LNCaP clone FGC (cell line): ENCODE results near the gene GRIK4.

Experiments
- DNase-seq: peaks from one replicate; pipeline ENCODE4 v3.0.0-alpha.2; 2011; ENCODE audit warnings: low read depth
- H3K4me3 ChIP-seq: 2 replicates; pipeline ENCODE4 v1.5.1; 2011; ENCODE audit warnings: mild to moderate bottlenecking, low read depth, low read length, control low read depth
- TF ChIP-seq, protein P1 (sequence below): IDR thresholded peaks from 2 replicates; pipeline ENCODE4 v1.5.1; 2012; ENCODE audit warnings: mild to moderate bottlenecking; ENCODE audit not compliant: control insufficient read depth, insufficient read depth; ENCODE audit errors: extremely low read depth

The GRIK4 gene

DNA sequence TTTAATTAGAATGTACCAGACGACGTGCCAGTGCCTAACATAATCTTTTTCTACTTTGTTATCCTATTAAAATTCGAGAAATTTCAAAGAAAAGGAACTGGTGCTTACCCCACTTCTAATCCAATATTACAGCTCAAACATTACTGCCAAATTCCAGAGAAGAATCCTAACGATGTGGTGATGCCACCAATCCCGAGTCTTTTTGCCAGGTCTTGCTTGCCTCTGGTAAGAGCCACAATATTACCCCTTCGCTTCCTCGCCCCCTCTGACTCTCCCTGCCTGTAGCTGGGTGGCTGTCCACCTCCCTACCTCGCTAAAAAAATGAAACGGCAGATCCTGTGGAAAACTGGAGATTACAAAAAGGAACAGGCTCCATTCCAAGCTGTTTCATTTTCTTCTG is 462.9 kb downstream of the GRIK4 start:
- no peak overlapping the region for H3K4me3 ChIP-seq
- DNase-seq, result no peak
- TF ChIP-seq, protein P1, sequence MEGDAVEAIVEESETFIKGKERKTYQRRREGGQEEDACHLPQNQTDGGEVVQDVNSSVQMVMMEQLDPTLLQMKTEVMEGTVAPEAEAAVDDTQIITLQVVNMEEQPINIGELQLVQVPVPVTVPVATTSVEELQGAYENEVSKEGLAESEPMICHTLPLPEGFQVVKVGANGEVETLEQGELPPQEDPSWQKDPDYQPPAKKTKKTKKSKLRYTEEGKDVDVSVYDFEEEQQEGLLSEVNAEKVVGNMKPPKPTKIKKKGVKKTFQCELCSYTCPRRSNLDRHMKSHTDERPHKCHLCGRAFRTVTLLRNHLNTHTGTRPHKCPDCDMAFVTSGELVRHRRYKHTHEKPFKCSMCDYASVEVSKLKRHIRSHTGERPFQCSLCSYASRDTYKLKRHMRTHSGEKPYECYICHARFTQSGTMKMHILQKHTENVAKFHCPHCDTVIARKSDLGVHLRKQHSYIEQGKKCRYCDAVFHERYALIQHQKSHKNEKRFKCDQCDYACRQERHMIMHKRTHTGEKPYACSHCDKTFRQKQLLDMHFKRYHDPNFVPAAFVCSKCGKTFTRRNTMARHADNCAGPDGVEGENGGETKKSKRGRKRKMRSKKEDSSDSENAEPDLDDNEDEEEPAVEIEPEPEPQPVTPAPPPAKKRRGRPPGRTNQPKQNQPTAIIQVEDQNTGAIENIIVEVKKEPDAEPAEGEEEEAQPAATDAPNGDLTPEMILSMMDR, result no peak

GRCh38 chr11:120974965-120975364 is 463.4 kb downstream of the GRIK4 start:
- TF ChIP-seq, protein P1, result no peak
- DNase-seq, result no peak
- H3K4me3 ChIP-seq, result no peak overlapping the region

- H3K4me3 ChIP-seq, result no peak overlapping the region
- TF ChIP-seq, protein P1, result no peak
- DNase-seq, result no peak
Observed at GRCh38 chr11:120977266-120978137, 466.0 kb downstream of the GRIK4 start.

DNA sequence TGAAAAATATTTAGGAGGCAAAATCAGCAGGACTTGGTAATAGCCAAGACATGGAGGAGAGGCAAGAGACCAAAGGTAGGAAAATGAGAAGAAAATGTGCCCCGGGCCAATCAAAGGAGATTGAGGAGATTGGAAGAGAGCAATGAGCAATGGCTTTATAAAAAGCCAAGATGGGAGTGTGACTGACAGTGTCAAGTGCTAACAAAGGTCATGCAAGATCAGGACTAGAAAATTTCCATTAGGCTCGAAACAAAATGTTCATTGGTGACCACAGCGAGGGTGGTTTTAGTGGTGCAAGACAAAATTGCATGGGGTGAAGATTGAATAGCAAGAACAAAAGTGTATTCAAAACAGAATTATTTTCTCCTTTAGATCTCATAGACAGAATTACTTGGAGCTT is 467.2 kb downstream of the GRIK4 start:
- TF ChIP-seq, protein P1, result no peak
- no peak overlapping the region for H3K4me3 ChIP-seq
- DNase-seq, result no peak

GRCh38 chr11:120985718-120986569 is 474.4 kb downstream of the GRIK4 start:
- TF ChIP-seq, protein P1, result peak; percentile 39
- peak; percentile 22 for DNase-seq

GRCh38 chr11:120988603-120989002 is 477.1 kb downstream of the GRIK4 start:
- no peak overlapping the region for H3K4me3 ChIP-seq
- DNase-seq, result no peak
- TF ChIP-seq, protein P1, result no peak

More at GRCh38 chr11:120985718-120986569, 474.4 kb downstream of the GRIK4 start:
- peak overlapping the region; percentile 41 for H3K4me3 ChIP-seq
